ENCODE data around the gene PALD1. TPM values are rescaled to one million over a fixed set of nuclear protein-coding genes. Genes with fewer than 3 reads are reported as not detected.
A peak's percentile ranks its signal among the peaks of the same experiment; 100 is the strongest.

Gene PALD1
- total and polyA plus RNA-seq, 9 of the 15 experiments (the other 6 are each of a cell fraction or from before 2014, with no cell fraction given), result 0.03 to 0.29 (median 0.09) TPM; not detected in 2

DNA sequence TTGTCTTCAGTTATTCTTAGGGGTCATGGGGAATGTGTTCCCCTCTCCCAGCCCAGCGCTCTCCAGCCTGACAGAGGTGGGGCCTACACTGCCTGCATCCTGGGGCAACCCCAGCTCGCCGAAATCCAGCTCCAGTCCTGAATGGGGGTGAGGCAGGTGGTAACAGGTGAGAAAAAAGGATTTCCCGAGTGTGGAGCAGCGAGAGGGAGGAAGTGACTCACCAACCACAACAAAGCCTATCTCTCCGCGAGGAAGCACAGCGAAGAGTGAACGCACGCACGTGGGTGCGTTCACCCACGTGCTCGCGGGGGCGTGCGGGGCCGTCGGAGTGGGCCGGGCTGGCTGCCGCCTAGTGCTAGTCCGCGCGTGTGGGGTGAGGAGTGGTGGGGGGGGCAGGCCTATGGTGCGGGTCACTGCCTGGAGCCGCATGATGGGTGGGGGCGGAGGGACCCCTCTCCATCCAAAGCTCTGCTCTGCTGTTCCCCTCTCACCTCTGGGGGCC, 855 bp upstream of the PALD1 start (continued):
- TF ChIP-seq, protein P1, sequence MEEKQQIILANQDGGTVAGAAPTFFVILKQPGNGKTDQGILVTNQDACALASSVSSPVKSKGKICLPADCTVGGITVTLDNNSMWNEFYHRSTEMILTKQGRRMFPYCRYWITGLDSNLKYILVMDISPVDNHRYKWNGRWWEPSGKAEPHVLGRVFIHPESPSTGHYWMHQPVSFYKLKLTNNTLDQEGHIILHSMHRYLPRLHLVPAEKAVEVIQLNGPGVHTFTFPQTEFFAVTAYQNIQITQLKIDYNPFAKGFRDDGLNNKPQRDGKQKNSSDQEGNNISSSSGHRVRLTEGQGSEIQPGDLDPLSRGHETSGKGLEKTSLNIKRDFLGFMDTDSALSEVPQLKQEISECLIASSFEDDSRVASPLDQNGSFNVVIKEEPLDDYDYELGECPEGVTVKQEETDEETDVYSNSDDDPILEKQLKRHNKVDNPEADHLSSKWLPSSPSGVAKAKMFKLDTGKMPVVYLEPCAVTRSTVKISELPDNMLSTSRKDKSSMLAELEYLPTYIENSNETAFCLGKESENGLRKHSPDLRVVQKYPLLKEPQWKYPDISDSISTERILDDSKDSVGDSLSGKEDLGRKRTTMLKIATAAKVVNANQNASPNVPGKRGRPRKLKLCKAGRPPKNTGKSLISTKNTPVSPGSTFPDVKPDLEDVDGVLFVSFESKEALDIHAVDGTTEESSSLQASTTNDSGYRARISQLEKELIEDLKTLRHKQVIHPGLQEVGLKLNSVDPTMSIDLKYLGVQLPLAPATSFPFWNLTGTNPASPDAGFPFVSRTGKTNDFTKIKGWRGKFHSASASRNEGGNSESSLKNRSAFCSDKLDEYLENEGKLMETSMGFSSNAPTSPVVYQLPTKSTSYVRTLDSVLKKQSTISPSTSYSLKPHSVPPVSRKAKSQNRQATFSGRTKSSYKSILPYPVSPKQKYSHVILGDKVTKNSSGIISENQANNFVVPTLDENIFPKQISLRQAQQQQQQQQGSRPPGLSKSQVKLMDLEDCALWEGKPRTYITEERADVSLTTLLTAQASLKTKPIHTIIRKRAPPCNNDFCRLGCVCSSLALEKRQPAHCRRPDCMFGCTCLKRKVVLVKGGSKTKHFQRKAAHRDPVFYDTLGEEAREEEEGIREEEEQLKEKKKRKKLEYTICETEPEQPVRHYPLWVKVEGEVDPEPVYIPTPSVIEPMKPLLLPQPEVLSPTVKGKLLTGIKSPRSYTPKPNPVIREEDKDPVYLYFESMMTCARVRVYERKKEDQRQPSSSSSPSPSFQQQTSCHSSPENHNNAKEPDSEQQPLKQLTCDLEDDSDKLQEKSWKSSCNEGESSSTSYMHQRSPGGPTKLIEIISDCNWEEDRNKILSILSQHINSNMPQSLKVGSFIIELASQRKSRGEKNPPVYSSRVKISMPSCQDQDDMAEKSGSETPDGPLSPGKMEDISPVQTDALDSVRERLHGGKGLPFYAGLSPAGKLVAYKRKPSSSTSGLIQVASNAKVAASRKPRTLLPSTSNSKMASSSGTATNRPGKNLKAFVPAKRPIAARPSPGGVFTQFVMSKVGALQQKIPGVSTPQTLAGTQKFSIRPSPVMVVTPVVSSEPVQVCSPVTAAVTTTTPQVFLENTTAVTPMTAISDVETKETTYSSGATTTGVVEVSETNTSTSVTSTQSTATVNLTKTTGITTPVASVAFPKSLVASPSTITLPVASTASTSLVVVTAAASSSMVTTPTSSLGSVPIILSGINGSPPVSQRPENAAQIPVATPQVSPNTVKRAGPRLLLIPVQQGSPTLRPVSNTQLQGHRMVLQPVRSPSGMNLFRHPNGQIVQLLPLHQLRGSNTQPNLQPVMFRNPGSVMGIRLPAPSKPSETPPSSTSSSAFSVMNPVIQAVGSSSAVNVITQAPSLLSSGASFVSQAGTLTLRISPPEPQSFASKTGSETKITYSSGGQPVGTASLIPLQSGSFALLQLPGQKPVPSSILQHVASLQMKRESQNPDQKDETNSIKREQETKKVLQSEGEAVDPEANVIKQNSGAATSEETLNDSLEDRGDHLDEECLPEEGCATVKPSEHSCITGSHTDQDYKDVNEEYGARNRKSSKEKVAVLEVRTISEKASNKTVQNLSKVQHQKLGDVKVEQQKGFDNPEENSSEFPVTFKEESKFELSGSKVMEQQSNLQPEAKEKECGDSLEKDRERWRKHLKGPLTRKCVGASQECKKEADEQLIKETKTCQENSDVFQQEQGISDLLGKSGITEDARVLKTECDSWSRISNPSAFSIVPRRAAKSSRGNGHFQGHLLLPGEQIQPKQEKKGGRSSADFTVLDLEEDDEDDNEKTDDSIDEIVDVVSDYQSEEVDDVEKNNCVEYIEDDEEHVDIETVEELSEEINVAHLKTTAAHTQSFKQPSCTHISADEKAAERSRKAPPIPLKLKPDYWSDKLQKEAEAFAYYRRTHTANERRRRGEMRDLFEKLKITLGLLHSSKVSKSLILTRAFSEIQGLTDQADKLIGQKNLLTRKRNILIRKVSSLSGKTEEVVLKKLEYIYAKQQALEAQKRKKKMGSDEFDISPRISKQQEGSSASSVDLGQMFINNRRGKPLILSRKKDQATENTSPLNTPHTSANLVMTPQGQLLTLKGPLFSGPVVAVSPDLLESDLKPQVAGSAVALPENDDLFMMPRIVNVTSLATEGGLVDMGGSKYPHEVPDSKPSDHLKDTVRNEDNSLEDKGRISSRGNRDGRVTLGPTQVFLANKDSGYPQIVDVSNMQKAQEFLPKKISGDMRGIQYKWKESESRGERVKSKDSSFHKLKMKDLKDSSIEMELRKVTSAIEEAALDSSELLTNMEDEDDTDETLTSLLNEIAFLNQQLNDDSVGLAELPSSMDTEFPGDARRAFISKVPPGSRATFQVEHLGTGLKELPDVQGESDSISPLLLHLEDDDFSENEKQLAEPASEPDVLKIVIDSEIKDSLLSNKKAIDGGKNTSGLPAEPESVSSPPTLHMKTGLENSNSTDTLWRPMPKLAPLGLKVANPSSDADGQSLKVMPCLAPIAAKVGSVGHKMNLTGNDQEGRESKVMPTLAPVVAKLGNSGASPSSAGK (IDR thresholded peaks at IDR 0.05), result peak; percentile 63
- TF ChIP-seq ATF1 (CRISPR knock-in tag; IDR thresholded peaks at IDR 0.05) (no peak), ATF1 (tag; IDR thresholded peaks at IDR 0.05) (no peak), ARID4B (CRISPR knock-in tag; IDR thresholded peaks at IDR 0.05) (peak; percentile 54; the same call in 1 of the 2 replicates), ATF3 (IDR thresholded peaks at IDR 0.05) (peak; percentile 74), ATF3 (CRISPR knock-in tag; conservative IDR thresholded peaks at IDR 0.05) (no peak), RBM15 (IDR thresholded peaks at IDR 0.05; ENCODE audit: insufficient read depth, low read length) (no peak), MXI1 (IDR thresholded peaks at IDR 0.05; ENCODE audit: low read depth, low read length) (0 out of 2 replicates have a peak, but pooled peaks have one; percentile 30), RBM34 (IDR thresholded peaks at IDR 0.05; ENCODE audit: borderline replicate concordance, insufficient read depth, low read length) (no peak), JUN (IDR thresholded peaks at IDR 0.05; ENCODE audit: borderline replicate concordance, low read depth, low read length) (no peak), JUN (CRISPR knock-in tag; IDR thresholded peaks at IDR 0.05; ENCODE audit: borderline replicate concordance) (peak; percentile 75; the same call in 1 of the 2 replicates), ZNF57 (CRISPR knock-in tag; IDR thresholded peaks at IDR 0.05) (no peak)
